GM19372 (cell line): Measurements from ENCODE around the gene SNX2.
"Not testable (repeated sequence)": the region's sequence is repeated elsewhere in the genome, so short reads cannot be mapped to it uniquely, and the experiment has no call there.

Source experiments
- ATAC-seq: cut with Tn5 transposase; IDR thresholded peaks from one replicate; pipeline ENCODE4 v1.9.1; 2021; ENCODE audit warnings: mild to moderate bottlenecking, low read depth, moderate library complexity; ENCODE audit not compliant: unreplicated experiment

Gene SNX2

DNA sequence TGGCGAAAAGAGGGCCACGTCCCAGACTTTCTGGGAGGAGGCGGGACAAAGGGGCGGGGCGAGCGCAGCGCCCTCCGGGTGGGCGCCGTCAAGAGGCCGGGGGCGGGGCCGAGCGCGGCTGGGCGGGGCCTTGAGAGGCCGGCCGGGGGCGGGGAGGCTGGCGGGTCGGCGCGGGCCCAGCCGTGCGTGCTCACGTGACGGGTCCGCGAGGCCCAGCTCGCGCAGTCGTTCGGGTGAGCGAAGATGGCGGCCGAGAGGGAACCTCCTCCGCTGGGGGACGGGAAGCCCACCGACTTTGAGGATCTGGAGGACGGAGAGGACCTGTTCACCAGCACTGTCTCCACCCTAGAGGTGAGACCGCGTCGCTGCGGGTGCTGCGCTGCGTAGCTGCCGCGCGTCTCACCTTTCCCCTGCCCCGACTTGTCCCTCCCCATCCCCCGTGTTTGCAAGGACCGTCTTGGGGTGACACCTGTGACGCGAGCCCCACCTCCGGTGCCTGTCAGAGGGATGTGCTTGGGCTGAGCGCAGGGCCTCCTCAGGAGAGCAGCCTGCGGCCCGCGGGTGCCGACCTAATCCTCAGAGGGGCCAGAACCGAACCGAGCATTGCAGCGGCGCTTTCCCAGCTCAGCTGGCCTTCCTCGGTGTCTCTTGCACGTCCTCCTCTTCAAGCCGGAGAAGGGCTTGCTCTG, at the start of gene SNX2:
Gene SNX2, plus strand, starts transcription at position 220 of the 689 bp plus-strand sequence. Its CDS starts 24 bp downstream, at position 244.
- ATAC-seq: peak; percentile 84

DNA sequence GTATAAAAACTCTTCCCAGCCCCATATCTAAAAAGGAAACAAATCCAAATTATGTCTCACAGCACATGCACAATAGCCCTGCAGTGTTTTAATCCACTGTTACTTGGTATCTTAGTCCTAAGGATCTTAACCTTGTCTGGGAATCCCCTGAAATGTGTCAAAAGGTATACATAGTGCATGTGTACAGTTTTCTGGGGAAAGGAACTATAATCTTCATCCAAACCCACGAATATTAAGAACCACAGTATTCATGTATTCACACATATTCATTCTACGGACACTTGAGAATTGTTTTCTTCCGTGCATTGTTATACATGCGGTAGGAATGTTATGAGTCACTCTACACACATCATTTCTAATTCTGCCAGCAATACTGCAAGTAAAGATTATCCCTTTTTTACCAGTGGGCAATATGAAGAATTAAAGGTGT, 47.8 kb upstream of the SNX2 start:
- no peak for ATAC-seq

- no peak for ATAC-seq
These were observed 44.8 kb upstream of the SNX2 start for GRCh38 chr5:122730037-122730436.

- no peak for ATAC-seq
These were observed 44.4 kb upstream of the SNX2 start for GRCh38 chr5:122730456-122730855.

GRCh38 chr5:122736086-122736845, 38.6 kb upstream of the SNX2 start:
- ATAC-seq: peak; percentile 70

- no peak for ATAC-seq
These were observed 36.8 kb upstream of the SNX2 start for GRCh38 chr5:122738088-122738487.

GRCh38 chr5:122741681-122742080, 33.2 kb upstream of the SNX2 start:
- no peak for ATAC-seq

DNA sequence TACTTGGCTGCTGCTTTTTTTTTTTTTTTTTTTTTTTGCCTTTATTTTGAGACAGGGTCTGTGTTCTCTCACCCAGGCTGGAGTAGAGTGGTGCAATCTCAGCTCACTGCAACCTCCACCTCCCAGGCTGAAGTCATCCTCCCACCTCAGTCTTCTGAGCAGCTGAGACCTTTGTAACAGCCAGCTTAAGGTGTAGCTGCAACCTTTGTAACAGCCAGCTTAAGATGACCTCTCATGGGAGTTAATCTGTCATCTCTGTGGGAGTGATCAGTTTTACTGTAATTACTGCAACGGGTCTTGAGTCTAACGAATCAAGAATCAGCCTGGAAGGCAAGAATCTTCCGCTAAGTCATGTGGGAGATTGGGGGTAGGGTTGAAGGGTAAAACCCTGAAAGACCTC, 31.6 kb upstream of the SNX2 start:
- ATAC-seq: no peak

DNA sequence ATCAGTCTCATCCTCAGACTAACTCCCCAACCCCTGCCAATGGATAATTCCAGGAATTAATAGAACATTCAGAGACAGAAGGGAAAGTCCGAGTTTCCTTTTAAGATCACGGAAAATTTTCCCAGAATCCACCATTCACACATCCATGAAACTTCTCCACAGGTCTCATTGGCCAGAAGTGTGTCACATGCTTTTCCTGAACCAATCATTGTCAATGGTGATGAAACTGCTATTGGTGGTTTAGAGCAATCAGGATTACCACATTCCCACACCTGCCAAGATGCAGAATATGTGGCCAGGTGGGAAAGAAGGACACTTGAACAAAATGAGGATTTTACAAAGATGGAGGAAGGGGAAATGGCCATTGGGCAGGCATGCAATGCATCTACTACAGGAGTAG, 29.3 kb upstream of the SNX2 start:
- ATAC-seq: no peak

DNA sequence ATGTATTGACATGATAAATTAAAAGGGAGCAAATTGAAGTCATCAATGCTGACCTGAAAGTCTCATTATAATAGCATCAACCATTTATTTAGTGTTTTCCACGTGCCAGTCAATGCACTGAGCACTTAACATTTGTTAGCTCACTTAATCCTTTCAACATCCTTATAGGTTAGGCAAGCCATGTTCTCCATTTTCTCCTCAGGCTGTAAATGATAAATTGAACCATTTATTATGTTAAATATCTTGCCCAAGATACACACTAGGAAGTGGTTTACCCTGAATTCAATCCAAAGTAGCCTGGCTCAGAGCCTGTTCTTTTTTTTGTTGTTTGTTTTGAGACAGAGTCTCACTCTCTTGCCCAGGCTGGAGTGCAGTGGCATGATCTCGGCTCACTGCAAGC, 25.0 kb upstream of the SNX2 start:
- no peak for ATAC-seq

DNA sequence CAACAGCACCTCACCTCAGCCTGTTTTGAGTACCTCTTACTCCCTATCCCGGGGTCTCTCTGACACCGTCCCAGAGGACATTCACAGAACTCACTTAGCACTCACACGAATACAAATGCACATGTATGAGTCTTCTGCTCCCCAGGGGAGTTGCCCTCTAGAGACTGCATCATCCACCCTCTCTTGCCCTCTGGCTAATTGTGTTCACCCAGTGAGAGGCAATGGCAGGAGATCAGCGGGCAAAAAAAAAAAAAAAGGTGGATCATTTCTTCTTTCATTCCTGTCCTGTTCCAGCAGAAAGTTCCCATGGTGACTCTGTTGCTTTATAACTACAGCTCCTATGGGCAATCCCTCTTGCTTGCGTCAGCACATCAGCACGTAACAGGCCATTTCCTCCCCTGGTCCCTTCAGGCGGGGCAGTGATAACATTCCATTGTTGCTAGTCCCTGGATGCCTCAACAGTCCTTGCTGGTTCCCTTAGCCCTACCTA, 23.5 kb upstream of the SNX2 start:
- no peak for ATAC-seq

DNA sequence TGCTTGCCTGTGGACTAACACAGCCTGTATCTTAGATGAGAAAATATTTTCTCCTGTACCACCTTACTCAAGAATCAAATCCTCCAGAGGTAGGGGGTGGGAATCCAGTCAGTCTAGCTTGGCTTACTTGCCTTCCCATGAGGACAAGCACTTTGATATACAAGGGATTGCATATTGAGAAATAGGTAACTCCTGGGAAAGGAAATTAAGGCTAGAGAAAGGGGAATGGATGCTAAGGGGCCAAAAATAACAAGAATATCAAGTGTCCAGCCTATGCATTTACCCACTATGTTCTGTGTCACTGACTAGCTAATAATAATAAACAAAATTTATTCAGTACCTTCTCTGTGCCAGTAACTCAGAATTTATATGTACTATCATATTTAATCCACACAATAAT, 21.4 kb upstream of the SNX2 start:
- no peak for ATAC-seq

DNA sequence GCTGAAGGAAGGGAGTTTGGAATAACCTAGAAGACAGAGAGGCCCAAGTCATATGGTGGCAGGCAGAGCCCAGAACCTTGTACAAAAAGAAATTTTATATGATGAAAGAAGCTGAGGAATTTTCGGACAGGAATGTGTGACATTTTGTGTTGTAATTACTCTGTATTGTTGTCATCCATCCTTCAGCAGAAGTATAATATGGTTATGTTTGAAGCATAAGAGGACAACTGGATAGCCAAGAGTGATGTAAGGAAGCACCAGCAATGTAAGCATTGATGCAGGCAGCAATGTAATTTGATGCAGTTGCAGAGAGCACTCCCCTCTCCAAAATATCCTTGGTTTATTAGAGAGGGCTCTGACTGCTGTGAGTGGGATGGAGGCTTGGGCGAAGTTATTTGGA, 19.1 kb upstream of the SNX2 start:
- ATAC-seq: no peak

GRCh38 chr5:122756264-122756911, 18.5 kb upstream of the SNX2 start:
- ATAC-seq: peak; percentile 71

GRCh38 chr5:122757285-122757684, 17.6 kb upstream of the SNX2 start:
- no peak for ATAC-seq

- no peak for ATAC-seq
These were observed 15.4 kb upstream of the SNX2 start for GRCh38 chr5:122759241-122760070.

DNA sequence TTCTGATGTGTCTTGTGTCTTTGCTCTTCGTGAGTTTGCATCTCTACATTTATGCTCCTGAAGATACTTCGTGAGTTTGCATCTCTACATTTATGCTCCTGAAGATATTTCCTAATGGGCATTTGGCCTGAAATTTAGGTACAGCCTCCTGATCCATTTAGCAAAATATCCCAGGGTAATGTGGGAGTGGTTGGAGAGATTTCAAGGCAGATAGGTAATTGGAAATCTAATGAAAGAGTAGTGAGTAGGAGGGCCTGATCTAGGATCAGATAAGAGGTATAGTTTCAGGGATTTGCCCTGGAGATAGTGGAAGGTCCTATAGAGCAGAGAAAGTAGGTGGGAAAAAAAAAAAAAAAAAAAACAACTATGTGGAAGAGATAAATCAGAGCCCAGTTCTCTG, 14.6 kb upstream of the SNX2 start:
- ATAC-seq: no peak

GRCh38 chr5:122761115-122761514, 13.8 kb upstream of the SNX2 start:
- ATAC-seq: no peak

DNA sequence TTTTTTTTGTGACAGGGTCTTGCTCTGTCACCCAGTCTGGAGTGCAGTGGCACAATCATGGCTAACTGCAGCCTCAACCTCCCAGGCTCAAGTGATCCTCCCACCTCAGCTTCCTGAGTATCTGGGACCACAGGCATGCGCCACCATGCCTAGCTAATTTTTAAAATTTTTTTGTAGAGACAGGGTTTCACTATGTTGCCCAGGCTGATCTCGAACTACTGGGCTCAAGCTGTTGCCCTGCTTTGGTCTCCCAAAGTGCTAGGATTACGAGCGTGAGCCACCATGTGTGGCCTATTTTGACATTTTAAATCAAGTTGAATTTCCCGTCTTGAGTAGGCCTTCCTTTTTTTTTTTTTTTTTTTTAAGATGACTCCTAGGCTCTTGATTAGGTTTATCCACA, 13.0 kb upstream of the SNX2 start:
- ATAC-seq: not testable (repeated sequence)

DNA sequence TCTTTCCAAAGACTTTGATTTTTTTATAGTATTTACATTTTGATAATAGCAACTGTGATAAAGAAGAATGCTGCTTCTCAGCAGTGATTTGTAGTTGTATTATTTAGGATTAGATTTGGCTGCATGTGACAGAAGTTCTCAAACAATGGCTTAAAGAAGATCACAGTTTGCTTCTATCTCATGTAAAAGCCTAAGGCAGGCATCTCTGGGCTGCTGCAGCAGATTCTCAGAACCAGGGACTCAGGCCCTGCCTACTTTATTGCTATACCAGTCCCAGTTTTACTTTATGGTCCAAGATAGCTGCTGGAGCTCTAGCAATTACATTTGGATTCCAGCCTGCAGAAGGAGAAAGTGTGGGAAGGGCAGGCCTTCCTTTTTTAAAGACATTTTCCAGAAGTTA, 8.8 kb upstream of the SNX2 start:
- no peak for ATAC-seq

- ATAC-seq: no peak
These were observed 4.4 kb upstream of the SNX2 start for GRCh38 chr5:122770477-122770876.
